ENCODE results near the gene C17orf113.
"Not testable (repeated sequence)": the region's sequence is repeated elsewhere in the genome, so short reads cannot be mapped to it uniquely, and the experiment has no call there.

C17orf113 gene

GRCh38 chr17:42041619-42042018 is 8.8 kb downstream of the C17orf113 start:
- FAIRE-seq: no peak

GRCh38 chr17:42040818-42041217 is 9.6 kb downstream of the C17orf113 start:
- no peak for FAIRE-seq

DNA sequence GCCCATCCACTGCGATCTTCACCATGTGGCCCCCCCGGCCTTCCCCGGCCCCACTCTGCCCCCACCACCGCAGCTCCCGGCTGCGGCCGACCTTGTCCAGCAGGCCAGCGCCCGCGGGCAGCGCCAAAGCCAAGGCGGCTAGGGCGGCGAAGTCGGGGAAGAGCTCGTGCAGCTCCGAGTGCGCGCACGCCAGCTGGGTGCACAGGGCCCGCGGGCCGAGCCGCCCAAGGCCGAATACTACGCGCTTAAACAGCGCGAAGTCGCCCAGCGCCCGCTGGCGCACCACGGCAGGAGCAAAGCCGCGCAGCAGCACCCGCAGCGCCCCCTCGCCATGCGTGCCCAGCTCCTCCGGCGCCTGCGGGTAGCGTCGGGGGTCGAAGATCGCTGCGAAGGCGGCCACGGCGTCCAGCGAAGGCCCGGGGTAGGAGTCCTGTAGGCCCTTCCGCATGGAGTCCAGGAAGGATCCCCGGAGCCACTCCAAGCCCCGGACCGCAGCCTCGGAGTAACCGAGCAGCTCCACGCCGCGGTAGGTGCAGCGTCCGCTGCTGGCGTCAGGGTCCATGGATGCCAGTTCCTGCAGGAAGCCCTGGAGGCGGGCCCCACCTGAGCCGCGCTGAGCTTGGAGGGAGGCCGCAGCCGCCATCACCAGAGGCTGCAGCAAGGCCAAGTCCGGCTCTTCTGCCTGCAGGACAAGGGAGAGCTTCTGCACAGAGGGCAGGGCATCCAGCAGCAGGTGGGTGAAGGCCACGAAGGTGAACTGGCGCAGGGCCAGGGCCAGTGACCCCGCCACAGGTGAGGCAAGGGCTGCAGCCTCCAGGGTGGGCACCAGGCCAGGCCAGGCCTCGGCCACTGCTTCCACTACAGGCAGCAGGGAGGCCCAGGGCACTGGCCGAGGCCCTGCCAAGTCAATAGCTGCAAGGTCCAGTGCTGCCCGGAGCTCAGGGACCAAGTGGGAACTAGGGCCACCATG is 10.3 kb downstream of the C17orf113 start:
- no peak for FAIRE-seq

- no peak for FAIRE-seq
Observed at GRCh38 chr17:42038221-42038973, 12.0 kb downstream of the C17orf113 start.

DNA sequence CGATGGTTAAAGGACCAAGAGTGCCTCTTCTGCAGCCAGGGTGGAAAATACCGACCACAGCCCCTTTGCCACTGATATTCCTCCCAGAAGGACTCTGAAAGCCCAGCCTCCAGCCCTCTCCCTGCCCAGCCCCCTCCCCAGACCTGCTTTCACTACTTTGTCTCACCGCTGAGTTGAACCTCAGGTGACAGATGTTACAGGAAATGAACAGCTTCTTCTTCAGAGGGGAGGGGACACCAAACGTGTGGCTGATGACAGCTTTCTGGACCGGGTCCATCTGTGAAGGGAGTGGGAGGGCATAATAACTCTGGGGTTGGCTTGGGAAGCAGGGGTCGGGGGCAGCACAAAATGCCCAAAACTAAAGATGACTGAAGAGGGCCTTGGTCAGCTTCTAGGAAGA is 16.3 kb downstream of the C17orf113 start:
- no peak for FAIRE-seq

DNA sequence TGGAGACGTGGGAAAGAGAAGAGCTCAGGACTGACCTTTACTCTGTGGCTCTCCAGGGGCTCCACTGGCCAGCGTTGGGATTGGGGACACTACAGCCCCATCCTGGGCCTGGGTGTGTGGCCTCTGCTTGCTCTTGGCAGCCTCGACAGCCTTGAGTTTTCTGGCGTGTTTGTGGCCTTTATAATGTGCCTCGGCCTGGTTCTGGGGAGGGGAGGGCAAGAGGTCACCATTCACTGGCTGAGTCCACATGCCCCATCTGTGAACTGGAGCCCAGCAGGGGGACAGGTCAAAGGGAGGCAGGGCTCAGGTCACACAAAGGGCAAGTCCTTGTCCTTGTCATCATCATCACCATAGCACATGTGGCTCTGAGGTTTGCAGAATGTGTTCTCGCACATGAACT is 18.8 kb downstream of the C17orf113 start:
- no peak for FAIRE-seq

GRCh38 chr17:42028791-42029127 is 21.6 kb downstream of the C17orf113 start:
- FAIRE-seq: no peak

GRCh38 chr17:42027961-42028790 is 22.2 kb downstream of the C17orf113 start:
- no peak for FAIRE-seq

DNA sequence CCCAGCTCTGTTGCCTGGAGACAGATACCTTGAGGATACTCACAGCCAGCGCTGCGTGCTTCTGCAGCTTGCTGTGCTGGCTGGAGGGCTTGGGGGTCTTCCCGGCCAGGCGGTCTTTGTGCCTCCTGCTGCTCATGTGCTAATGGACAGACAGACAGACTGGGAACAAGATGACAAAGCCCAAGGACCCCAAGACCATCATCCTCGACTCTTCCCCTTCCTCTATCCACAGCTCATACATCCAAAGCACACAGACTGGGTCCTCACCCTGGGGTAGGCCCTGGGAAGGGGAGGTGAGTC is 22.9 kb downstream of the C17orf113 start:
- no peak for FAIRE-seq

DNA sequence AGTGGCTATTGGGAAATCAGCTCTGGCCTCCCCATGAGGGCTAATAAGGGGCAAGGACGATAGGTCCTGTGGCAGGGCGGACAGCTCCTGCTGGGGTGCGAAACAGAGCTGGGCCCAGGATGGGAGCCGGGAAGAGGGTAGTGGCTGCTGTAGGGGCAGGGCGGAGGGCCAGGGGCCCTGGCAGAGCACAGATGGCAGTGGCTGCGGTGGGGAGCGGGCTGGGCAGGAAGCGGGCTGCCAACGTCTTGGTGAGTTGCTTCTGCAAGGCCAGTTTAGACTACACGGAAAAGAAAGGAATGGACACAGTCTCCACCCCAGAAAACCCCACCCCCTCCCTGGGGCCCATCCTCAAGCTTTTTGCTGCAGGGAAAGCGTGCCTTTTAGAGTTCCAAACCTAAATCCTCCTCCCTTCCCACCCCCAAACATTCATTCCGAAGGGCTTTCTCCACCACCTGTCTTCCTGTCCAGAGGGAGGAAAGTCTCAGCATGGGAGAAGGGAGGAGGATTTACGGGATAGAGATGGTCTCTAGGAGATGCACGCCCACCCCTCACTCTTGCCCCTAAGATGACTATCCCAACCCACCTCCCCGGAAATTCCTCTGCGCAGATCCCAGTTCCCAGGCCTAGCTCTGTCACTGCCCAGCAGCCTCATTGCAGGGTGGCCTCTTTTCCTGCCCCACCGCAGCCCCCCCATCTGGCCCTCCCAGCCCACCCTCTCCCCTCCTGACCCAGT is 23.4 kb downstream of the C17orf113 start:
- no peak for FAIRE-seq

DNA sequence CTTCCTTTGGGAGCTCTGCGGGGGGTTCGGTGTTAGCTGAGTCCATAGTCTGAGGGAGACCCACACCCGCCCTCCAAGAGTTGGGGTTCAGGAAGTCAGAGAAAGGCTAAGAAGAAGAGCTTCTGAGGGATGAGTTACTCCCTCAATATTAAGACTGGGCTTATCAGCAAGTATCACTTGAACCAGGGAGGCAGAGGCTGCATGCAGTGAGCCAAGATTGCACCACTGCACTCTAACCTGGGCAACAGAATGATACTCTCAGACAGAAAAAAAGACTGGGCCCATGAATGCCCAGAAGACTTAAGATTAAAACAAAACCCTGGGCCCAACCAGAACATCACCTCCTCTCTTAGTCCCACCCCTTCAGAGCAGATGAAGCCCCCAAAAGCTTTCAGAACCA is 24.5 kb downstream of the C17orf113 start:
- no peak for FAIRE-seq

GRCh38 chr17:42025191-42025579 is 25.2 kb downstream of the C17orf113 start:
- FAIRE-seq: no peak

DNA sequence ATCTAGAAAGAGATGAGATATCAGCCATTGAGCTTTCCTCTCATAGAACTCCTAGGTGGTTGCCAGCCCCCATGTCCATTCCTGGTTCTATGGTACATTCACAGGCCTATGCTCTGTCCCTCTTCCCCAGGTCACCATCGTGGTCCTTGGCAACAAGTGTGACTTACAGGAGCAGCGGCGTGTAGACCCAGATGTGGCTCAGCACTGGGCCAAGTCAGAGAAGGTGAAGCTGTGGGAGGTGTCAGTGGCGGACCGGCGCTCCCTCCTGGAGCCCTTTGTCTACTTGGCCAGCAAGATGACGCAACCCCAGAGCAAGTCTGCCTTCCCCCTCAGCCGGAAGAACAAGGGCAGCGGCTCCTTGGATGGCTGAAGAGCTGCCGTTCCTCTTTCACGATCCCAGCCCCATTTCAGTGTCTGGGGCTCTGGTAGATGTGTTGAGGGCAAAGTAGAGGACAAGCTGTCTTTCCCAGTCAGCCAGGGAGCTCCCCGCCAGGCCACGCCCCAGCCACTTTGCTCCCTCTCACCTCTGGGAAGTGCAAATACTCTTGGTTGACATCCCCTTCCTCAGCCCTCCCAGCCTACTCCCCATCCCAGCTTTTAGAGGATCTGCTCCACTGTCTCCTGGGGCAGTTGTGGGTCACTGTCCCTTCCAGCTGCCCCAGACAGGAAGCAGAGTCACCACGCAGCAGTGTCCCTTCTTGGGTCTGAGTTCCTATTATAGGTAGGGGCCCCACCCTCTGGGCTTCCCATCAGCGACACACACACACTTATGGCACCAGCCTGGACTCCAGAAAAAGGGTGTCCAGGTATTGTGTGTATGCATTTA is 26.7 kb downstream of the C17orf113 start:
- FAIRE-seq: no peak

DNA sequence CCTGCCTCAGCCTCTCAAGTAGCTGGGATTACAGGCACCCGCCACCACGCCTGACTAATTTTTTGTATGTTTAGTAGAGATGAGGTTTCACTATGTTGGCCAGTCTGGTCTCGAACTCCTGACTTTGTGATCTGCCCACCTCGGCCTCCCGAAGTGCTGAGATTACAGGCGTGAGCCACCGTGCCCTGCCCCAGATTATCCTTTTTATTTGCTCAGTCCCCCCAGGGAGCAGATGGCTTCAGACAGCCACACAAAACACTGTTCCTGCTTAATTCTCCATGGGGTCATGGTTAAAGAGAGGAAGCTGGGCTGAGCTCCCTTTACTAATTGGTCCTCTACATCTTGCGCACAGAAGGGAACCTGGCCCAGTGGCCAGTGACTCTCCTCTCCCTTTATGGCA is 29.6 kb downstream of the C17orf113 start:
- not testable (repeated sequence) for FAIRE-seq

- no peak for FAIRE-seq
Observed at GRCh38 chr17:42019509-42020404, 30.6 kb downstream of the C17orf113 start, which contains the start of gene NKIRAS2. Gene NKIRAS2, plus strand, starts transcription at chr17:42020090. Its CDS starts 1,488 bp downstream, at chr17:42021578.

DNA sequence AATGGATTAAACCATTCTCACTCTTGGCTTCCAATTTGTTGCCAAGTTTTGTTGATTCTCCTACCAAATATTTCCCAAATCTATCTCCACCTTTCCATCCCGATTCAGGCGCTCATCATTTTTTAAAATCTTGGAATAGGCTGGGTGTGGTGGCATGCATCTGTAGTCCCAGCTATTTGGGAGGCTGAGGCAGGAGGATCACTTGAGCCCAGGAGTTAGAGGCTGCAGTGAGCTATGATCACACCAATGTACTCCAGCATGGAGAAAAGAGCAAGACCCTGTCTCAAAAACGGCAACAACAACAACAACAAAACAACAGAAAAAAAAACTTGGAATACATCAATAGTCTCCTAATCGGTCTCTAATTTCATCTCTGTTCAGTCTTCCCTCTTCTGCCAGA is 31.4 kb downstream of the C17orf113 start:
- FAIRE-seq: no peak

- FAIRE-seq: no peak
Observed at GRCh38 chr17:42018339-42018738, 32.1 kb downstream of the C17orf113 start.

DNA sequence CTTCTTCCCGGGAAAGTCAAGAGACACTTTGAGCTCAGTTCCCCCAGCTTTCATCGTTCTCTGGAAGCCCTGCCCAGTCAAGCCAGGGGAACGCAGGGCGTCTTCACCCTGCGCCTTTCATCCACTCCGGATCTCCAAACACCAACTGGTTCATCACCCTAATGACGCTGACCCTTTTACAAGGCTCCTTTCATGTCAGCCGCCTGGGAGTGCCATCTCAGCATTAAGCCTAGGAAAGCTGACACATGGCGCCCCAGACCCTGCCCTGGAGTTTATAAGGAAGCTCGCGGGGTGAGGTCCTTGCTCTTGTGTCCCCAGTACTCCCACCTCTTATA is 32.6 kb downstream of the C17orf113 start:
- FAIRE-seq: no peak

- FAIRE-seq: no peak
Observed at GRCh38 chr17:42016941-42017865, 33.2 kb downstream of the C17orf113 start, which contains the start of gene DNAJC7. Gene DNAJC7, minus strand, starts transcription at chr17:42017439. Its CDS starts 23 bp downstream, at chr17:42017416.
